ENCODE measurements around the gene RIPPLY3.
A peak's percentile ranks its signal among the peaks of the same experiment; 100 is the strongest.
"Not testable (repeated sequence)": the region's sequence is repeated elsewhere in the genome, so short reads cannot be mapped to it uniquely, and the experiment has no call there.

RIPPLY3 gene

DNA sequence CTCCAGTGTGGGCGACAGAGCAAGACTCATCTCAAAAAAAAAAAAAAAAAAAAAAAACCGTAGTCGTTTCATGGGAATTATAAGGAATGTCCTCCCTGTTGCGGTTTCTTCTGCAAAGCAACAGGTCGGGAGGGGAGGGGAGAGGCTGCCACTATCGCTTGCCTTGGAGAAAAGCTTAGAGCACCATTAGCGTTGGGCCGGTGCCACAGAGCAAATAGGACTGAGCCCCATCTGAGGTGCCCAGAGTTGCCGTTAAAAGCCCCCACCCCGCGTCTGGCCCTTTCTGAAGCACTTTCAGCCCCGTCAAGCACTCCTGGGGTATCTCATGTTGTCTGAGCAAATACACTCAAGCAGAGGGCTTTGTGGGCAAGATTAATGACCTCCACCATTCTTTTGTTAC lies 2.2 kb downstream of the RIPPLY3 start:
- DNase-seq (ENCODE audit: low read depth in 2 of 3, low spot score in 1 of 3), result no peak

DNA sequence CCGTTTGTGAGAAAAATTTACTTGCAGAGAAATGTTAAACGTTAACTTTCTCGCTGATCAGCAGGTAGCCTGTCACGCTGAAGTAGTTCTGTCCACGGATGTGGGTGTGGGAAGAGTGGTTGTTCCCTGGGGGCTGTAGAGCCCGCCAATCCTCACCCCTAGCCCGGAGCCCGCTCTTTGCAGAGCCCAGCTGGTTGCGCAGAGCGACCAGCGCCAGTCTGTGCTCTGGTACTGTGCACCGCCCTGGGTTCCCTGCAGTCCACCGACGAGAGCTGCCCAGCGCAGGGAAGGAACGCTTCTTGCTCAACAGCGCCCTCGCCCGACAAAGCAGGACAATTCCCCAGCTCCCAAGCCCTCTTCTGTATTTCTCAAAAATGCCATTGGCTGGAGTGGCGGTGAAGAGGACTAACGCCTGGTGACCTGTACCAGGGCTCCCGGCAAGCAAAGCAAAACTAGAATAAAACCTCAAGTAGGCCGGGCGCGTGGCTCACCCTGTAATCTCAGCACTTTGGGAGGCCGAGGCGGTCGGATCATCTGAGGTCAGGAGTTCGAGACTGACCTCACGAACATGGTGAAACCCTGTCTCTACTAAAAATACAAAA lies 3.3 kb downstream of the RIPPLY3 start:
- DNase-seq (ENCODE audit: low read depth in 2 of 3, low spot score in 1 of 3), result peak; percentile 64 to 80 (median 70)

DNA sequence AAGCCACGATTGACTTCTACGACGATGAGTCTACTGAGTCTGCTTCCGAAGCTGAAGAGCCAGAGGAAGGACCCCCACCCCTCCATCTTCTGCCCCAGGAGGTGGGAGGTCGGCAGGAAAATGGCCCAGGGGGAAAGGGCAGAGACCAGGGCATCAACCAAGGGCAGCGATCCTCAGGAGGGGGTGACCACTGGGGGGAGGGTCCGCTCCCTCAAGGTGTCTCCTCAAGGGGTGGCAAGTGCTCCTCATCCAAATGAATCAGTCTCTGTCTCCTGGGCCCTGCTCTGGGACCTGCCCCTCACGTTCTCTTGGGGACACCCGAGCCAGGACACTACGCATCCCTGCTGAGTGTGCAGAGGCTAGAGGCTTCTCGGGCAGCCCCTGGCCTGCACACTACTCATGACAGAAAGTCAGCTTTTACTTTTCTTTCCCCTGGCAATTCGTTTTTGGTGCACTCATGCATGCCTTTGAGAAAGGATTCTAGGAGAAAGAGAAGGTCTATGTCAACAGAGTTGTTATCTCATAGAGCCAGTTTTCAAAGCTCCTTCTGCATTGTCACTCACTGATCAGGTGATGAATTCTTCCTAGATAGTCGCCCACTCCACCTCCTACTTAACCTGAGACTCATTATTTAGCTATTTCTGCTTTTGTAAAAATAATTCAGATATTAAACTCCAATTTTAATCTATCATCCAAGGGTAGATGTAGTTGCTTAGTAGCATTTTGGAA lies 11.6 kb downstream of the RIPPLY3 start:
- no peak for DNase-seq (ENCODE audit: low read depth in 2 of 3, low spot score in 1 of 3)

DNA sequence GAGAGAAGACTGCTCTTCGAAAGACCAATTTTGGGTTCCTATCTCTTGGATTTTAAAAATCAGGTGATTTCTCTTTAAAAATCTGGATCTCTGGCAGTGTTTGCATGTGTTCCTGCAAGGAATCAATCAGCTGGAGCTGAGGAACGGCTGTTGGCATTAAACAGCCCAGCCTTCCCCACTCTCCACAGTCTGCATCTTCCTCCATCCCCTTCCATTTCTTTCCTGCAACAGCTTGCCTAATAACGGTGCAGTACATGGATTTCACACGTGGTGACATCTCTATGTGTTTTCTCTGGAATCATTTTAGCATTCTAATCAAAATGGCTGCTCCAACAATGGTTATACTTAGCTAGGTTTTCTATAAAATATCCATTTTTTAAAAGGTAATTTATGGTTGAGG lies 20.0 kb downstream of the RIPPLY3 start:
- DNase-seq (ENCODE audit: low read depth in 2 of 3, low spot score in 1 of 3), result no peak

DNA sequence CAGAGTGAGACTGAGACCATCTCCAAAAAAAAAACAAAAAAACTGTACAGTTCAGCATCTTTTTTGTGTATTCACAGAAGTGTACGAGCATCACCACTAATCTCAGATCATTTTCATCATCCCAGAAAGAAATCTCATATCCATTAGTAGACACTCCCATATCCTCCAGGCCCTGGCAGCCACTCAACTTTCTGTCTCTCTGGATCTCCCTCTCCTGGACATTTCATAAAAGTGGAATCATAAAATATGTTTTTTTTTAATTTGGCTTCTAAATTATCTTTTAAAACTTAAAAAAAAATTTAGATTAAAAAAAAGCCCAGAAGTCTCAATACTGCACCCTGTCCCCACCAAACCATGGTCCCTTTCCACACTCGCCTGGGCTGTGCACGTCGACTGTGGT lies 22.1 kb downstream of the RIPPLY3 start:
- DNase-seq (ENCODE audit: low read depth in 2 of 3, low spot score in 1 of 3), result no peak

DNA sequence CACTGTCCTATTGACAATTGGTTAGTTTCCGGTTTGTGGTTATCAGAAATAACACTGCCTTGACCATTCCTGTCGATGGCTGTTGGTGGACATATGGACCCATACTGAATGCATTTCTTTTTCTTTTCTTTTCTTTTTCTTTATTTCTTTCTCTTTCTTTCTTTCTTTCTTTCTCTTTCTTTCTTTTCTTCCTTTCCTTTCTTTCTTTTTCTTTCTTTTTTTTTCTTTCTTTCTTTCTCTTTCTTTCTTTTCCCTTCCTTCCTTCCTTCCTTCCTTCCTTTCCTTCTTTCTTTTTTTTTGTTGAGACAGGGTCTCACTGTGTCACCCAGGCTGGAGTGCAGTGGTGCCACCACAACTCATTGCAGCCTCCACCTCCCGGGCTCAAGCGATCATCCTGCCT lies 24.4 kb downstream of the RIPPLY3 start:
- DNase-seq (ENCODE audit: low read depth in 2 of 3, low spot score in 1 of 3), result no peak

DNA sequence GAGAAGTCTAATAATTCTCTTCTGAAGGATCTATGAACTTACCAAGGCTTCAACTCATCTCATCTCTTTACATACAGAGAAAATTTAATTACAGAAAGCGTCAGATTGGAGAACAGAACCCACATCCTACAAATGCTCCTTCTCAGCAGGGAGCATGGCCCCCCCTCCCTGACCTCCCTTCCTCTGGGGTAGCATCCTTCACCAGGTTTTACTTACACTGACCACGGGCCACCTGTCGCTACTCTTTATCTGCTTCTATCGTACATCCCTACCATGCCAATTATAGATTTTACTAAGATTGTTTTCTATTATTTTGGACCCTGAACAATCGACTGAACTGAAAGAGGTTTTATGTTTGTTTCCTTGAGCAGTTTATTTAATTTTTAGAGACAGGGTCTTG lies 25.8 kb downstream of the RIPPLY3 start:
- no peak for DNase-seq (ENCODE audit: low read depth in 2 of 3, low spot score in 1 of 3)

DNA sequence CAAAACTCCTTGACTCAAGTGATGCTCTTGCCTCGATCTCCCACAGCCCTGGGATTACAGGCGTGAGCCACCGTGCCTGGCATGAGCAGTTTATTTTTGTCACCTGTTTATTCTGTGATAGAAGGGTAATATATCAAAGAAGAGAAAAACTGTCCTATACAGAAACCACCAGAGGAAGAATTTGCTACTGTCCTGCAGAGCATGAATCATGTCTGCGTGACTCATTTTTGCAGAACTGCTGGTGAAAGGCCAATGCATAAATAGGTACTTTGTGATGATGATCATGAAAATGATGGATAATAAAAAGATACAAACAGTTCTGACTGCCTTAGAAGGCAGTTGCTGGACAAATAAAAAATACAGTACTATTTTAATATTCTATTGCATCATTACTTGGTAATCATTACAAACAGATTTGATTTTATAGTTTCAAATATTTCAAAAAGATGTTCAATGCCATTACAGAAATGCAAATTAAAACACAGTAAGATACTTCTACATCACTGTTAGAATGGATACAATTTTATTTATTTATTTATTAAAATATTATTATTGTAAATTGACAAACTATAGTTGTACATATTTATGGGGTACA lies 26.5 kb downstream of the RIPPLY3 start:
- DNase-seq (ENCODE audit: low read depth in 2 of 3, low spot score in 1 of 3), result no peak

DNA sequence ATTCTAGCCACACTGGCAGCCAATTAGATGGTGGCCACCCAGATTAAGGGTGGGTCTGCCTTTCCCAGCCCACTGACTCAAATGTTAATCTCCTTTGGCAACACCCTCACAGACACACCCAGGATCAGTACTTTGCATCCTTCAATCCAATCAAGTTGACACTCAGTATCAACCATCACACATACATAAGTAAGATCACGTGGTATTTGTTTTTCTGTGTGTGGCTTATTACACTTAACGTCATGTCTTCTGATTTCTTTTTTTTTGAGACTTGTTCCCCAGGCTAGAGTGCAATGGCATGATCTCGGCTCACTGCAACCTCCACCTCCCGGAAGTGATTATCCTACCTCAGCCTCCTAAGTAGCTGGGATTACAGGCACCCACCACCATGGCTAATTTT lies 27.9 kb downstream of the RIPPLY3 start:
- not testable (repeated sequence) for DNase-seq (ENCODE audit: low read depth in 2 of 3, low spot score in 1 of 3)

DNA sequence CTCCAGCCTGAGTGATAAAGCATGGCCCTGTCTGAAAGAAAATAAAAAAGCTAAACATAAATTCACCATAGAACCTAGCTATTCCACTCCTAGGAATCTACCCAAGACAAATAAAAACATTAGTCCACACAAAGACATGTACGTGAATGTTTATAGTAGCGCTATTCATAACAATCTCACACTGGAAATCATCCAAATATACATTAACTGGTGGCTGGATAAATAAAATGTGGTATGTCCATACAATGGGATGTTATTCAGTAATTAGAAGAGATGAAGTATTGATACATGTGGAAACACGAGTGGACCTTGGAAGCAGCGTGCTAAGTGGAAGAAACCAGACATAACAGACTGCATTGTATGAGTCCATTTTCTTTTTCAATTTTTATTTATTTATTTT lies 29.7 kb downstream of the RIPPLY3 start:
- no peak for DNase-seq (ENCODE audit: low read depth in 2 of 3, low spot score in 1 of 3)

DNA sequence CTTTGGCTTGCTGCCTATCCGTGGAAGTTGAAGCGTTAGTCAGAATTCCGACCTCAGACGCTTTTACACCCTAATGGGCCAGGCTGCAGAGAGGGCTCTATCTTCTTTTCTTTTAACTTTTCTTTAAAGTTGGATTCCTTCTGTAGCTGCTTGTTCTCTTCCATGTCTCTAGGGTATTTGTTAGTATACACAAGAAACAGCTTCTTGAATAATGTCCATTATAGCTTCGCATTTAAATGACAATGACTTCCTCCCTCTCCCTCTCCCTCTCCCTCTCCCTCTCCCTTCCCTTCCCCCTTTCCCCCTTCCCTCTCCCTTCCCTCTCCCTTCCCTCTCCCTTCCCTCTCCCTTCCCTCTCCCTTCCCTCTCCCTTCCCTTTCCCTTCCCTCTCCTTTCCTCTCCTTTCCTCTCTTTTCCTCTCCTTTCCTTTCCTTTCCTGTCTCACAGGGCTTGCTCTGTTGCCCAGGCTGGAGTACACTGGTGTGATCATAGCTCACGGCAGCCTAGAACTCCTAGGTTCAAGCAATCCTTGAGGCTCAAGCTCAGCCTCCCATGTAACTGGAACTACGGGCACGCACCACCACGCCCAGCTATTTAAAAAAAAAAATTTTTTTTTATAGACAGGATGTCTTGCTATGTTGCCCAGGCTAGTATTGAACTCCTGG lies 33.0 kb downstream of the RIPPLY3 start:
- no peak for DNase-seq (ENCODE audit: low read depth in 2 of 3, low spot score in 1 of 3)

DNA sequence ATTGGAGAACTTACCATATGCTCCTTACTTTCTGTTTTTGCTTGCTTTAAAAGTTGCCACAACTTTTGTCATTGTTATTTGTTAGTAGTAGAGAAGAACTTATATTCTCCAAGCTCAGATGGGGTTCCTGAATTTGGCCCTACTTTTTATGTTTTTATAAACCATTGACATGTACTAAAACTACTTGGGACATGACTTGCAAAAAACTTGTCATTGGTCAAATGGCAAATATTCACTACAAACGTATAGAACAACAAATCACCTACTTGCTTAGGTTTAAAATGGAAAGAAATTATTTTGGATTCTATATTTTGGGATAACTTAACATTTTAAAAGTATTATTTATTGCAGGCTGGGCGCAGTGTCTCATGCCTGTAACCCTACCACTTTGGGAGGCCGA lies 33.7 kb downstream of the RIPPLY3 start:
- no peak for DNase-seq (ENCODE audit: low read depth in 2 of 3, low spot score in 1 of 3)

DNA sequence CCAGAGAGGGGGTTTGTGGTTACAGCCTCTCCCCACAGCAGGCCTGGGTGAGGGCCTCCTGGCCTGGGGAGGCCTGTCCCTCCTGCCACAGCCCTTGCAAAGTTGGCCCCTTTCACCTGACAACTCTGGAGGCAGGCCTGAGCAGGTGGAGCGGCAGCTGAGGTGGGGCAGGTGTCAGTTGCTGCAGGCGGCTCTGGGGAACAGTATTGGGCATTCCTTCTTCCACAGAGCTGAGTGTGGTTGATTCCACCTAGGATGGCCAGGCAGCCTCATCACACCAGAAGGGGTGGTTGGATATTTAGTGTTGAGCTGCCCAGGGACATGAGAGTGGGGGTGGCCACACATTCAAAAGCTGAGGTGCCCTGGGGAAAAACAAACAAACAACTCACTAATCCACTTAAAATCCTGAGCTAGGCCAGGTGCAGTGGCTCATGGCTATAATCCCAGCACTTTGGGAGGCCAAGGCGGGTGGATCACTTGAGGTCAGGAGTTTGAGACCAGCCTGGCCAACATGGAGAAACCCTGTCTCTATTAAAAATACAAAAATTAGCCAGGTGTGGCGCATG lies 35.3 kb downstream of the RIPPLY3 start:
- no peak for DNase-seq (ENCODE audit: low read depth in 2 of 3, low spot score in 1 of 3)

DNA sequence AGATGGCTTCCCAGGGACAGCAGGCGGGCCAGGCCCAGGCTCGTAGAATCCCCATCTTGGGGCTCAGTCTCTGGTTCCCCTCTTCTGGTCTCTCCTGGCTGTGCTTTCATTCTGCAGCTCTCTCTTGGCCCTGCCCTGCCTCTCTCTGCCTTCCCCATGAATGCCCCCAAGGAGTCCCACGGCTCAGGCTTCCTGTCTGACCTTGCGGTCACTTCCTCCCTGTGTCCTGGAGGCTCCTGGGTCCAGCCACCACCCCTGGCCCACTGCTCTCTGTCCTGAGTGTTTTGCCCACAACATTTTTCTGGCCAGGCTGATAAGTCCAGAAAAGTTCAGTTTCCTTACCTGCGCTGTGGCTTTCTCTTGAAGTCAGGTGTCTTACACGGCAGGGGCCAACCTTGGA lies 37.3 kb downstream of the RIPPLY3 start:
- DNase-seq (ENCODE audit: low read depth in 2 of 3, low spot score in 1 of 3), result no peak

DNA sequence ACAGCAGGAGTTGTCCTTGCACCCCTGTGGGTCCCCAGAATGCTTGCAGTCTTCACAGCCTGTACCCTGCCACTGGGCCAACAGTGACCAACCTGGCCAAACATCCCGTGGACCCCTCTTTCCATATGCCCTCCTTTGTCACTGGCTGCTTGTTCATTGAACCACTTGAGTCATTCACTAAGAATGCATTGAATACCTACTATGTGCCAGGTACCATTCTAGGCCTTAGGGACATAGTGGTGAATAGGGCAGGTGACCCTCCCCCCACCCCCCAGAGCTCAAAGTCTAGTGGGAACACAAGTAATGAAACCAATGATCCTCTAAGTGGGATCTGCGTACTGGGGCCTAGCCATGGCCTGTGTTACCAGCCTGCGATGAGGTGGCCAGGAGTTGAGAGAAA lies 38.1 kb downstream of the RIPPLY3 start:
- DNase-seq (ENCODE audit: low read depth in 2 of 3, low spot score in 1 of 3), result no peak

DNA sequence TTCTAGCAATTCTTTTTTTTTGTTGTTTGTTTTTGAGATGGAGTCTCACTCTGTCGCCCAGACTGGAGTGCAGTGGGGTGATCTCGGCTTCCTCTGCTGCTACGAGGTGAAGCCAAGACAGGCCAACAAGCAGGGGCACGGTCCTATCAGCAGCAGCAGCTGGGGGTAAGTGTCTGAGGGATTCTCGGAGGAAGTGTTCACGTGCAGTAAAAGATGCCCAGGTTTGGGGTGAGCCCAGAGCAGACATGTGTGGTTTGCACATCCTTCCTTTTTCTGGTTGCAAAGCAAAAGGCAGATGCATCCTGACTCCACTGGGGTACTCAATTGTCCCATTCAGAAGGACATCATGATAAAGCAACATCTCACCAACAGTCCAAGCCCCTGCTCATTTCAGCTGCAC lies 38.6 kb downstream of the RIPPLY3 start:
- no peak for DNase-seq (ENCODE audit: low read depth in 2 of 3, low spot score in 1 of 3)

DNA sequence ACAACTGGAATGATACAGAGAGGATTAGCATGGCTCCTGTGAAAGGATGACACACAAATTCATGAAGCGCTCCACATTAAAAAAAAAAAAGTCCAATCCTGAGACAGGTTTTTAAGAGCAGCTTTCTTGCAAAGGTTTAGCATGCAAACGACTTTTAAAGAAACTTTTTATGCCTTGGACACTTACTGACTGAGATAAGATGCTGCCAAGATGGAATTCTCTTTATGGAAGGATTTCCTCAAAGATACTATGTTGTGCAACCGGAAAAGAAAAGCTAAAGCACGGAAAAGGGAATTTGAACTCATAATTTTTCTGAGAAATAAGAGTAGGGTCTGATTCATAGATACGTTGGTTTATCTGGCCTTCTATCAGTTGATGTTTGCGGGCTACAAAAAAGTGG lies 39.1 kb downstream of the RIPPLY3 start:
- DNase-seq (ENCODE audit: low read depth in 2 of 3, low spot score in 1 of 3), result no peak

DNA sequence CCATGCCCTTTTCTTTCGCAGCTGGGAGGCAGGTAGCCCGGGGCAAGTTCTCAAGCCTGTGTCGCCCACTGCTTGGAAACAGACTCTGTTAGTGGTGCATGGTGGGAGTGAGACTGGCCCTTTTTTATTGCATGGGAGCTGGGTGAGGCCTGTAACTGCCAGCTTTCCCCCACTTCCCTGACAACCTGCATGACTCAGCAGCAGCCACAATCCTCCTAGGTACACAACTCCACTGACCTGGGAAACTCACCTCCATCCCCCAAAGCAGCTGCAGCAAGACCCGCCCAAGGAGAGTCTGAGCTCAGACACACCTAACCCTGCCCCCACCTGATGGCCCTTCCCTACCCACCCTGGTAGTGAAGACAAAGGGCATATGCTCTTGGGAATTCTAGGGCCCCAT lies 40.6 kb downstream of the RIPPLY3 start:
- no peak for DNase-seq (ENCODE audit: low read depth in 2 of 3, low spot score in 1 of 3)

DNA sequence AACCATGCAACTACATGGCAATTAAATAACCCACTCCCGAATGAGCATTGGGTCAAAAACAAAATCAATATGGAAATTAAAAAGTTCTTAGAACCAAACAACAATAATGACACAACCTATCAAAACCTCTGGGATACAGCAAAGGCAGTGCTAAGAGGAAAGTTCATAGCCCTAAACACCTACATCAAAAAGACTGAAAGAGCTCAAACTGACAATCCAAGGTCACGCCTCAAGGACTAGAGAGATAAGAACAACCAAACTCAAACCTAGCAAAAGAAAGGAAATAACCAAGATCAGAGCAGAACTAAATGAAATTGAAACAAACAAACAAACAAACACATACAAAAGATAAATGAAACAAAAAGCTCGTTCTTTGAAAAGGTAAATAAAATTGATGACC lies 43.2 kb downstream of the RIPPLY3 start:
- not testable (repeated sequence) for DNase-seq (ENCODE audit: low read depth in 2 of 3, low spot score in 1 of 3)

DNA sequence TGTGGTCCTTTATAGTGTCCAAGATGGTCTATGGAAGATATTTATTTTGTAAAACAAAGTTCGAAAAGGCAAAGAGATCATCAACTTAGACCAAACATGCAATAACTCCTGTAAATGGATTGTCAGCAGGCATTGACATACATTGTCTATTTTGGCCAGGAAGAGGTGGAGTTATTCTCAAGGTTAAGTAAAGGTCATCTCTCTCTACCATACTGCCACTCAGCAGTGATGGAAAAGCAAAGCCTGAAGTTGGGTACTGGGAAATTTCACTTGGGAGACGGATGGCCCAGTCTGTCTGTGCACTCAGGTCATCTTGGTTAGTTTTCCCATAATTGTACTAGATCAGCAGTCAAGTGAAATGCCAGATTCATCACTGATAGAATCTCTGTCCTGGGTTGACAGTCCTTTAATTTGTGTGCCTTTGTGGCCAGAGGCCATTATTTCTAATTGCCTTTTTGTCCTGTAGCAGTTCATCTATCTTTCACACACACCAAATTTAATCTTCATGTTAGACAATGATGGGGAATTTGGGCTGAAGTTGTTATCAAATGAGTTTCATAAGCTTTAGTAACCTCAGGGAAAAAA lies 48.9 kb downstream of the RIPPLY3 start:
- no peak for DNase-seq (ENCODE audit: low read depth in 2 of 3, low spot score in 1 of 3)

DNA sequence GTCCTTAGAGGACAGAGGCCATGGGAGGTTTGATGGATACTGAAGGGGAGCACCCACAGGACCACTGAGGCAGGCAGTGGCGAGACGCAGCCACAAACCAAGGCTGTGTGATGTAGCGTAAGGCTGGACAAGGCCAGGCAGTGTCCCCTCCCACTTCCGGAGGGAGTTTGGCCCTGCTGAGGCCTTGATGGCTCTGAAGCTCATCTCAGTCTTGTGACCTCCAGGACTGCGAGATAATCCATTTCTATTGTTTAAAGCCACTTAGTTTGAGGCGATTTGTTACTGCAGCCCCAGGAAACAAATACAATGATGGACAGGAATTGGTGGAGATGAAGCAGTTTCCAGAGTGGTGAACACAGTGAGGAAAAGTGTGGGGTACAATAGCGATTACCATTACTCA lies 51.1 kb downstream of the RIPPLY3 start:
- DNase-seq (ENCODE audit: low read depth in 2 of 3, low spot score in 1 of 3), result no peak

DNA sequence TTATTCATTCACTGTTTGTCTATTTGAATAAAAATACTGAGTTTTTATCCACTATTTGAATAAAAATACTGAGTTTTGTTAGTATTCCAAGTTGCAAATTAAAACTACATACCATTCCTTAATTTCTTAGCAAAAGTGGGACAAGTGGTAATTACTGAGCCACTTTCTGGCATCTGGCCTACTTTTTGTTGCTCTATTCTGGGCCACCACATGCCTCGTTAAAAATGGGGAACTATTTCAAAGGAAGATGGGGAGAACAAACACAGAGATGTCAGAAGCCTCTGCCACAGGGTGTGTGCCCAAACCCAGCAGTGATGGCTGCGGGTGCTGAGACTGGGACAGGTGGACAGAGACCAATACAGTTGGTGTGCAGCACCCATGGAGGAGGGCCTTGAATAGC lies 51.8 kb downstream of the RIPPLY3 start:
- no peak for DNase-seq (ENCODE audit: low read depth in 2 of 3, low spot score in 1 of 3)
